ENCODE data around the gene PRLH. TPM values are rescaled to one million over a fixed set of nuclear protein-coding genes. Genes with fewer than 3 reads are reported as not detected.
A peak's percentile ranks its signal among the peaks of the same experiment; 100 is the strongest.

The PRLH gene
- total and polyA plus RNA-seq, 12 donors = not detected

GRCh38 chr2:237577956-237578870, 11.8 kb downstream of the PRLH start:
- intact Hi-C loops (cut with DNase I) = loop anchor here in 9 of 10 donors (10.0 kb wide), 5 partner anchors 153 to 483 kb away; partner anchors contain the start of gene COL6A3 (in 1 of the 9)
- 95 to 96% methylated on average over 26 of the region's 26 CpGs for WGBS, 2 donors

GRCh38 chr2:237581326-237581725, 15.0 kb downstream of the PRLH start:
- TF ChIP-seq CTCF (IDR thresholded peaks at IDR 0.05) = no peak
- Histone ChIP-seq H3K27ac (peak overlapping the region in 9 of 10 donors; percentile 75 to 92 (median 83)), H3K27me3 (no peaks in the 10 kb centered on the region), H3K36me3 (no peaks in the 10 kb centered on the region), H3K9me3 (no peaks in the 10 kb centered on the region), H3K4me3 (peak overlapping the region in 2 of 10 donors; percentile 1 to 44), H3K4me1 (peaks cover 0 to 30% (median 21%) of the 10 kb centered on the region in 9 donors)
- DNase-seq = no peak
- intact Hi-C loops (cut with DNase I) = loop anchor here in 8 of 10 donors (1.0 to 10.0 kb wide), 7 partner anchors 81 to 171 kb away; no protein-coding TSS in a partner anchor
- no peak for ATAC-seq
- WGBS, 2 donors = 52 to 75% methylated on average over 6 of the region's 6 CpGs

More at GRCh38 chr2:237577956-237578870, 11.8 kb downstream of the PRLH start:
- Histone ChIP-seq H3K36me3 (no peaks in the 10 kb centered on the region), H3K9me3 (no peaks in the 10 kb centered on the region), H3K27ac (no peak overlapping the region), H3K27me3 (no peaks in the 10 kb centered on the region), H3K4me3 (no peak overlapping the region), H3K4me1 (peaks cover 0 to 54% (median 21%) of the 10 kb centered on the region in 9 donors)
- TF ChIP-seq CTCF (IDR thresholded peaks at IDR 0.05) = no peak
- ATAC-seq = no peak
- DNase-seq = no peak

- DNase-seq (peak; percentile 75 to 86), ATAC-seq (peak; percentile 86 to 95 (median 90))
- Histone ChIP-seq H3K36me3 (no peaks in the 10 kb centered on the region), H3K4me3 (peak overlapping the region in 5 of 10 donors; percentile 1 to 44 (median 29)), H3K27ac (peak overlapping the region; percentile 72 to 92 (median 82)), H3K4me1 (peaks cover 0 to 30% (median 21%) of the 10 kb centered on the region in 9 donors), H3K9me3 (no peaks in the 10 kb centered on the region), H3K27me3 (no peaks in the 10 kb centered on the region)
- intact Hi-C loops (cut with DNase I) = loop anchor here (1.0 to 10.0 kb wide), 7 partner anchors 80 to 170 kb away; no protein-coding TSS in a partner anchor
- TF ChIP-seq CTCF (IDR thresholded peaks at IDR 0.05) = peak in 8 of 9 donors; percentile 31 to 85 (median 60)
- WGBS, 2 donors = 6 to 10% methylated on average over 25 of the region's 25 CpGs
Observed at GRCh38 chr2:237581751-237582746, 15.7 kb downstream of the PRLH start.
